NCI-H1694 (cell line): Measurements from ENCODE around the gene TNRC6B.

ENCODE experiments used
- DNase-seq: peaks from one replicate; lab custom pipeline; 2025; lab: John Stamatoyannopoulos, UW

Gene TNRC6B

DNA sequence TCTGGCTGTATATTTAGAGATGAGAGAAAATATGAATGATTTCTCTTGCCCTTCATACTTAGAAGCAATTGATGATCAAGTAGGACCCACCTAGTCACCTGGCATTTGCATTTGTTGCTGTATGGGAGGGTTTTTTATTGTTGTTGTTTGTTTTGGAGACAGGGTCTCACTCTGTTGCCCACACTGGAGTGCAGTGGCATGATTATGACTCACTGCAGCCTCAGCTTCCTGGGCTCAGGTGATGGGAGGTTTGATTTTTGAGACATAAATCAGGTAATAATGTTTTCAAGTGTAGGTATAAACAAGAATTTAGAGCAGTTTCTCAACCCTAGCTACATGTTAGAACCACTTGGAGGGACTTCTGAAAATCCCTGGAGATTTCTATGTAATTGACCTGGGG is 63.0 kb downstream of the TNRC6B start:
- no peak for DNase-seq

DNA sequence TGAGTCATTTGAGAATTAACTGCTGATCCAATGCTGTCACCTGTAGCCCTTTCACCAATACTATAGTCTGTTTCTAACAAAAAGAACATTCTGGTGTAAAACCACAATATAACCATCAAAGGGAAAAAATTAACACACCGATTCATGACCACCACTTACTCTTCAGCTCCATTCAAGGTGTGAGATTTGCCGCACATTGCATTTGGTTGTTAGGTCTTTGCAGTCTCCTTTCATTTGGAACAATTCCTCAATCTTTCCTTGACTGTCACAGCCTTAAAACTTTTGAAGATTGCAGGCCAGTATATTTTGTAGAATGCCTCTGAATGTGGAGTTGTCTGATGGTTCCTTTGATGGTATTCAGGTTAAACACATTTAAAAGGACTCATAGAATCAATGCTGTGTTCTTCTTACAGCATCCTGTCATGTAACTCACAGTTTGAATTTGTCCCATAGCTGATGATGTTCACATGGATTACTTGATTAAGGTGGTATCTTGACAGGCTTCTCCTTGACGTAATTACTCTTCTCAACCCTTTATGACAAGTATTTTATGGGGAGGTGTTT is 63.6 kb downstream of the TNRC6B start:
- DNase-seq: no peak

DNA sequence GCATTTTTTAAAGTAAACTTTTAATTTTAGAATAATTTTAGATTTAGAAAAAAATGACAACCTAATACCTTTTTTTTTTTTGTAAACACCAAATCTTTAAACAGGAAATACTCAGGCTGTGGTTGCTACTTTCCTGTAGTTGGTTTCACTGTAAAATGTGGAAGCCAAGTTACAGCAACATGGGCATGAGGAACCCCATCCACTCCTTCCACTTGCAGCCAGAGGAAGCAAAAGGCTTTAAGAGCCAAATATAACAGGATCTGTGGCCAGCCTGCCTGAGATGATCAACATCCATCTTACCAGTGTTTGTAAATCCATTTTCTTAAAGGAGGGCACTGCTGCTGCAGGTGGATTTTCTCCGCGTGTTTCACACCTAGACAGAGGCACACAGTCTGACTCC is 66.2 kb downstream of the TNRC6B start:
- no peak for DNase-seq

DNA sequence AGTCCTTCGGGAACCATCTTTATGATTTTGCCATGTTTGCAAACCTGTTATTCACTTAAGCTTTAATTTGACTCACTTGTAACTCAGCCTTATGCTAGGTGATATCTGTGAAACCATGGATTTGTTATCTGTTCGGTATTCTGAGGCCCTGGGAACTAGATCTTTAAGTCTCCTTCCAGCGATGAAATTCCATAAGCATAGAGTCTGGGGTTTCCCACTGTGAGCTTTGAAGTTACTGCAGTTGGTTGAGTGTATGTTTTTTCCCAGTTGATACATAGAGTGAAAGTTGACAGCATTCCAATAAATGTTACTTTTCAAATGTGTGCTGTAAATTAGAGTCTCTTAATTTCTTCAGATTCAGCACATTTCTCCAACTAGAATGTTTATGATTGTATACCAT is 66.9 kb downstream of the TNRC6B start:
- DNase-seq: no peak

DNA sequence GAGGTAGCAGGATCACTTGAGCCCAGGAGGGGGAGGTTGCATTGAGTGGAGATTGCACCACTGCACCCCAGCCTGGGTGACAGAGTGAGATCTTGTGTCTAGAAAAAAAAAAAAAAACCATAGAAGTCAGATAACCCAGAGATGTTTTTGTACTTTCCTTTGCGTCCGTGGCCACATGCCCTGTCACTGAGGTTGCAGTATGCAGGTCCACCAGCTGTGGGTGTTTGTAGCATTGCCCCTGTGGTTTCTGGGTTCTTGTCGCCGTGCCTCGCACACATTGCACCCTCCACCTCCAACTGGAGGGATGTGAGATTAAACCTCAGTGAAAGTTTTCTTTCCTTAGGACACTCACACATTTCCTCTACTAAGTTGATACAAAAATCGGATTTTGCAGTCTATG is 70.3 kb downstream of the TNRC6B start:
- DNase-seq: no peak

DNA sequence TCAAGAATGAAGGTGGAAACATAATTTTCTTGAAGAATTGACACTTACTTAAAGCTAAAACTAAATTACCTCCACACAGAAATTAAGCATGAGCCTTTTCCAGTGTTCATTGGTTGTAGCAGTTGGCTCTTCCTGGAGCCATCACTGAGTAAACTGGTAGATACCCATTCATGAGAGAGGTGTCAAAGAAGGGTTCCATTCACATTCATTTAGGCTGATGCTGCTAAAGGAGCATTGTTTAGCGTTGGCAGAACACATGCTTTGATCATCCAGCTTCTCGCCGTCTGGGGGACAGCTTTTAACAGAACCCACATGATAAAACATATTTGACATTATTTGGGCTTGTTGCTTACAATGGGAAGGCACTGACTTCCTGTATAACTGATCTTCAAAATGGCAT is 71.6 kb downstream of the TNRC6B start:
- no peak for DNase-seq

DNA sequence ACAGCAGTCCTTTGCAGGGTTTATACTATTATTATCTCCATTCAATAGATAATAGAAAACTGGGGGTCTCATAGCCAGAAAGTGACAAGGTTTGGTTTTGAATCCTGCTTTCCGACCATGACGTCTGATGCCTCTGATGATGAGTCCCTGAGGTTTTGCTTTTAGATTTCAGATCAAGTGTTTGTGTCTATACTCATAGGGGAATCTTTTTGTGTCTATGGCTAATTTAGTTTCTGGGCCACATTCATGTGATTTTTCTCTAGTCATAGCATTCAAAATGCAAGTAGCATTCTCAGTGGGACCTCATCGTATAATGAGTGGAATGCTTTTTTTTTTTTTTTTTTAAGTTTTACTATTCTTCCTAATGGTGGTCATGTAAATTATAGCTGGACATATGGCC is 72.9 kb downstream of the TNRC6B start:
- DNase-seq: no peak

DNA sequence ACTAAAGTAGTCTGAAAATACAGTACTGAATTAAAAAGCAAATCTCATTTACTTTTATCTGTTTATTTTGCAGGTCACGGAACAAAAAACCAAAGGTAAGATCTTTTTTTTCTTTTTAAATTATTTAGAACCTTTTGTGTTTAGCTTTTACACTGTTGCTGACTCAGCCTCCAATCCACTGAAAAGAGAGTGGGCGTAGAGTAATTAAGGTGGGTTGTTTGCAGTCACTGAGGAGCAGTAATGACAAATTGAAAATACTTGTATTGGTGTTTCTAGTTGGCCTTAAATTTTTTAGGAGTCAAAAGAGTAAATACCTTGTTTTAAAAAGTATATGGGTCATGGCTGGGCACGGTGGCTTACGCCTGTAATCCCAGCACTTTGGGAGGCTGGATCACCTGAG is 73.4 kb downstream of the TNRC6B start:
- no peak for DNase-seq

DNA sequence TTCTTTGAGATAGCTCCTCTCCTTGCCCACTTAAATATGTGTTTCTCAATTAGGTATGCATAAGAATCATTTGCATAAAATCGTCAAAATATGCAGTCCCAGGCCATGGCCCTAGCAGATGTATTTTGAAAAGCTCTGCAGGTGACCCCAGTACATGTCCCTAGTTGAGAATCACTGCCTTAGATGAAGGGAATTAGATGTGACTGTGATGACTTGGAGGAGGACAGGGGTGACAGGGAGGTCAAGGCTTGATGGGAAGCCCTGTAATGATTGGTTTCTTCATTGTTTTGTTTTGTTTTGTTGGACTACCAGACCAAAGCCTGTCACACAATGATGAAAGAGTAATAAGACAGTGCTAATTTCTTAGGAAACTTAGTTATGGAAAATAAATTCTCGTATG is 74.4 kb downstream of the TNRC6B start:
- no peak for DNase-seq

DNA sequence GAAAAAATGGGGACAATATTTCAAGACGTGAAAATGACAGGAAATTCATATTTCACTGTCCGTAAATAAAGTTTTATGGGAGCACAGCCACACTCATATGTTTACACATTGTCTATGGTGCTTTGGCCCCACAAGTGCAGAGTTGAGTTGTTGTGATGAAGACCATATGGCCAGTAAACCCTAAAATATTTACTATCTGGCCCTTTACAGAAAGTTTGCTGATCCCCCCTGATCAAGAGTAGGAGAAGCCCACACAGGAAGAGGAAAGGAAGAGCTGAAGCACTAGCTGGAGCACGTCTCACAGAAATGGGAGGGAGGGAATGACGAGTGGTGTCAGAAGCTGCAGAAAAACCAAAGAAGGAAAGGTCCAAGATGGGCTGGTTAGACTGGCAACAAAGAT is 78.8 kb downstream of the TNRC6B start:
- DNase-seq: no peak

DNA sequence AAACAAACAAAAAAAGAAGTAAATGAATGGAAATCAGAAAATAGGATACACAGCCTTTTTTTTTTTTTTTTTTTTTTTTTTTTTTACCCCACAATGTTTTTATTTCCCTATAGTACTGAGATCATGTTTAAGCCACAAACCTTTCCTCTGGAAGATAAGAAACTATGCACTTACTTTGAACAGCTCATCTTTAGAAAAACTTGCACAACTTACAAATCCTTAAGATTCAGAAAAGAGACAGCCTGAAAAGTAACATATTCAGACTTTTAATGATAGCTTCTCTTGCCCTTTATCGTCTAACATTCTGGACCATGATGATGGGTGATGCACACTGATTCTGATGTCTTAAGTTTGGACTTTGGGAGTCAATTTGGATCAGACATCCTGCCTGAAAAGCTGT is 80.3 kb downstream of the TNRC6B start:
- no peak for DNase-seq

DNA sequence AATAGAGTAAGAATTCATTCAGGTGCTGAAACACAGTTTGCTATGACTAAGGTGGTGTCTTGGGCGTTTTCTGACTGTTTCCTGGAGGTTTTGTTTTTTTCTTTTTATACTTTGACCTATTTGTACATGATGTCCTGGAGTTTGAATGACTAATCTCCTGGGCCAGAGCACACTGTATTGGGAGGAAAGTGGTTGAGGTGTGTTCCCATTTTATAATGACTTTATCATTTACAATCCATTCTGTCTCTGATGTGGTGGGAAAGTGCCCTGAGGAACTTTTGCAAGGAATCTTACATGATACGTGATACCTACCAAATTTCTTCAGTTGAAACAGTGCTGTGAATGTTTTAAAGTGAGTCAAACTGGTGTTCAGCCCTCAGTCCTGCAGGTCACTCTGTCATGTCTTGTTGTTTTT is 80.8 kb downstream of the TNRC6B start:
- no peak for DNase-seq

DNA sequence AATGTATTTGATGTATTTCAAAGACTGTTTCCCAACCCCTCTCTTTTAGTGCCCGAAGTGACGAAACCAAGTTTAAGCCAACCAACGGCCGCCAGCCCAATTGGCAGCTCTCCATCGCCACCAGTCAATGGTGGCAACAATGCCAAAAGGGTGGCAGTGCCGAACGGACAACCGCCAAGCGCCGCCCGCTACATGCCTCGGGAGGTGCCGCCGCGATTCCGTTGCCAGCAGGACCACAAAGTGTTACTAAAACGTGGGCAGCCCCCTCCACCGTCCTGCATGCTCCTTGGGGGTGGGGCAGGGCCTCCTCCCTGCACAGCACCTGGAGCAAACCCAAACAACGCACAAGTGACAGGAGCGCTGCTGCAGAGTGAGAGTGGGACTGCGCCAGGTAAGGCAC is 84.1 kb downstream of the TNRC6B start:
- no peak for DNase-seq

DNA sequence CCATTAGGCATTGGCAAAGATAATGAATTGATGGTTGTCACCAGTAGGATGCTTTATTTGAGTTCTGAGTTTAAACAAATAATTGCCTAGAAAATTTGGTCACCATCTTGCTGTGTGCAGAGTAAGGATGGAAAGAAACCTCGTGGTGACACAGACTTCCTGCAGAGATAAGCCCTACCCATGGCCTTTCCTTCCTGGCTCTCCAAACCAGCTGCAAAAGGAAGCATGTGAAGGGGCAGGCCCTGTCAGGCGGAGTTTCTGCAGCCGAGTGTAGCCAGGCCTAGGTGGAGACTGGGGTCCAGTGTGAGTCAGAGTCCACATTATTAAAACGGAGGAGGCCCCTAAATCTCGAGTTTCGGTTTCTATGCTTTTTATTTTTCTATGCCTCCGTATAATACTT is 85.5 kb downstream of the TNRC6B start:
- no peak for DNase-seq

DNA sequence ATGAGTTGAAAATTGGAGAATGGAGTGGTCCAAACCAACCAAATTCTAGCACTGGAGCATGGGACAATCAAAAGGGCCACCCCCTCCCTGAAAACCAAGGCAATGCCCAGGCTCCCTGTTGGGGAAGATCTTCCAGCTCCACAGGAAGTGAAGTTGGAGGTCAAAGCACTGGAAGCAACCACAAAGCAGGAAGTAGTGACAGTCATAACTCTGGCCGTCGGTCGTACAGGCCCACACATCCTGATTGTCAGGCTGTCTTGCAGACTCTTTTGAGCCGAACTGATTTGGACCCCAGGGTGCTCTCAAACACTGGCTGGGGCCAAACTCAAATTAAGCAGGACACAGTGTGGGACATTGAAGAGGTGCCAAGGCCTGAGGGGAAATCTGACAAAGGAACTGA is 88.1 kb downstream of the TNRC6B start:
- no peak for DNase-seq

DNA sequence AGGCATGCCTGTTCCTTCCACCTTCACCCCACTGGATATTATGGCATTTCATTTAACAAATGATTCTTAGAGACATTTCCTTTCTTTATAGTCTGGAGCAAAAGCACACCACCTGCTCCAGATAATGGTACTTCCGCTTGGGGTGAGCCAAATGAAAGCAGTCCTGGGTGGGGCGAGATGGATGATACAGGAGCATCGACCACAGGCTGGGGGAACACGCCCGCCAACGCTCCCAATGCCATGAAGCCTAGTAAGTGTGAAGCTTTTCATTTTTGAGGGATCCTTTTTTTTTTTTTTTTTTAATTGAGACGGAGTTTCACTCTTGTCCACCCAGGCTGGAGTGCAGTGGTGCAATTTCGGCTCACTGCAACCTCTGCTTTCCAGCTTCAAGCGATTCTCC is 92.3 kb downstream of the TNRC6B start:
- DNase-seq: no peak

DNA sequence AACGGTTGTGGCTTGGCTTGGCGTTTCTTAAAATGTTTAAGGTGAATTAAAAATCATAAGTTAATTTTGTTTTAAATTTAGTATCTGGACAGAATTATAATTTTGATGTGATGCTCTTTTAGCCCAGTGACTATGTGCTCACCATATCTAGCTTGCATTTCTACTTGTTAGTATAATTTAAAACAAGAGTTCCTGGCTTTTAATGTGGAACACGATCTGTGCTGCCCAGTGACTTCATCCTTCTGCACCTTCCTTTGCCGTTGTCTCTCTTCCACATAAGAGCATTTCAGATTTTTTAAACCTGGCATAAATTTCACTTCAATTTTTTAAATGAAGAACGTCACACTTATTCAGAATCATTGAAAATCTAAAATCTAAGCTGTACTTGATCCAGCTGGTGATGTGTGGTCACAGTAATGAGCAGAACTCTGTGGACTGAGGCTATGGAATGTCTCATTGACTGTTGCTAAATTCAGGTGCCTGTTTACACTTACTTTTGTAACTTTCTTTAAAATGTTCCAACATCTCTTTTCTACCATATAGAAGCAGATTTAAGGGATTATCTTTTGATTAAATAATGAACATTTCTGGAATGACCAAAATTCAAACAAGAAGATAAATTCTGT is 93.1 kb downstream of the TNRC6B start:
- no peak for DNase-seq

DNA sequence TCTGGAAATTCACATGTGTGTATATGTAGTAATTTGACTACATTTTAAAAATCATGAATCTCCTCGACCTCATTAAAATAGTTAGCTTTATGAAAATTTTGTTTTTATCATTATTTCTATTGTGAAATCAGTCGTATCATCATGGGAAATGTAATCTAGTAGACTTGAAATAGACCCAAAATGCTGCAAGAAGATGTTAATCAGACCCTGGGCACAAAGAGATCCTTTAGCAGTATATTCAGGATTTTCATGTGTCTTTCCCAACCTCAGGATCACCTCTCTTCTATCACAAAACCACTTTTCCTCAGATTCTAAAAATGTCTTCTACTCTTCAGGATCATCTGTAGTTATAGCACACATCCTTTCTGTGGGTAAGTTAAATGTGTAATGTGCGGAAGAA is 93.7 kb downstream of the TNRC6B start:
- DNase-seq: no peak

DNA sequence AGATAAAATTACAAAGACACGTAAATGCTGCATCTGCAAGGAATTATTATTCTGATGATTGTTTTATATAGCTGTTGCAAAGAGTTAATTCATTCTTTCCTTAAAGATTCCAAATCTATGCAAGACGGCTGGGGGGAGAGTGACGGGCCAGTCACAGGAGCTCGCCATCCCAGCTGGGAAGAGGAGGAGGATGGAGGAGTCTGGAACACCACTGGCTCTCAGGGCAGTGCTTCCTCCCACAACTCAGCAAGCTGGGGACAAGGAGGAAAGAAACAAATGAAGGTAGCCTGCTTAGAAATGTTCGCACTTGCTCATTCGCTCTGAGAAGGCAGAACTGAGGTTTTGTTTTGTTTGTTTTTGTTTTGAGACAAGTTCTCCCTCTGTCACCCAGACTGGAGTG is 95.6 kb downstream of the TNRC6B start:
- DNase-seq: no peak

DNA sequence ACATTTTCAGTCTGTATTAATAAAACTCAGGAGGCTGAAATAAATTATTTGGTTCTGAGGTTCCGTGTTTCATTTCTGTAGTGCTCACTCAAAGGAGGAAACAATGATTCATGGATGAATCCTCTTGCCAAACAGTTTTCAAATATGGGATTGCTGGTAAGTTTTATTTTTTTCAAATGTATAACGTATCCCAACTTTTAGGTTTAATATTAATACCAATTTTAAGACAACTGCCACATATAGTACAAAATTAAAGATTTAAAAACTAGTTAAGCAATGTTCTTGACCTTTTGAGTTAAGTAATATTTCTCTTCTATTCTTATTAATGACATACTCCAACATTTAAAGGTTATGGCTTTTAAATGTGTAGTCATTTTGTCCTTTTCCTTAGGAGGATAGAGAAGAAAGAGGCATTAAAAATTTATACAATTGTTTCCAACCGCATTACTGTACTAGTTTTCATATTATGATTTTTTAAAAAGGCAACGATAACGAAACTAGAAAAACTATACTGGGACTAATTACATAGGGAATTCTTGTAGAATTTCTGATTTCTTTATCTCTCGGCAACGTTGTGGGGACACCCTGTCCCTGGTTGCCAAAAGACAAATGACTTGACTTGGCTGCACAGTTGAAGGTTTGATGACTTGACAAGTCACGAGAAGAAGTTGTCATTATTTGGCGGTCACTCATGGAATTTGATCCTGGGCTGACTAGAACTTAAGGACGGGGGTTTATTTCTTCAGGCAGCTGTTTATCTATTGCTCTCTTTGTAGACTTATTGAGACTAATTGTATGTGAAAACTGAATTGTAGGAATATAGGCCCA is 99.5 kb downstream of the TNRC6B start:
- DNase-seq: no peak

DNA sequence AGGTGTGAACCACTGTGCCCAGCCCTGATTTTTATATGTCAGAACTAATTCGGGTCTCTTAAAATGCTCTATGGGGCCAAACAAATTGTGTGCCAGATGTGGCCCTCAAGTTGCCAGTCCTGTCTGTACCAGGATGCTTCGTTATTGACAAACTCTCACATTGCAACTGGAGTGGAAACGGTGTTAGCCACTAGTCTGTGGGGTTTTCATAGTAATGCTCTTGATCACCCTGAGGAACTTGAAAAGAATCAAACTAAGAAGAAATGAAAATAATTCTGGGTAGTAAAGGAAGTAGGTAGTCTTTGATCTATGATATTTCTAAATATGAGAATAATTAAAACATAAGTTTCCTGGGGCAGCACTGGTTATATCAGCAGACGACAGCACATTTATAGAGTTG is 101.3 kb downstream of the TNRC6B start:
- no peak for DNase-seq

DNA sequence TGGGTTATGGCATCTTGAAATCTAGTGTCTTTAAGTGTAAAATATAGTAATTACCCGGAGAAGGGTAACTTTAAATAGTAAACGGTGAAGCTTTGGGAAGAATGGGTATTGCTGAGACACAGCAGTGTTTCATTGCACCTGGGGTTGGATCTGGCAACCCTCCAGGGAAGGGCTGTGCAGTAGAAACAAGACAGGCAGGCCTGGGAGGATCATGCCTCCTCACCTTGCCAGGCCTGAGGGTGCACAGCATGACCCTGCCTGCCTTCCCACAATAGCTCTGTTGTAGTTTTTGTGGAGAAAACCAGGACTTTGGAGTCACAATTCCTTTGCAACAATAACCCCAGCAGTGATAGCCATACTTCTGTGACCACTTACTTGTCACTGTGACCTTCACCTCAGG is 104.0 kb downstream of the TNRC6B start:
- DNase-seq: no peak

DNA sequence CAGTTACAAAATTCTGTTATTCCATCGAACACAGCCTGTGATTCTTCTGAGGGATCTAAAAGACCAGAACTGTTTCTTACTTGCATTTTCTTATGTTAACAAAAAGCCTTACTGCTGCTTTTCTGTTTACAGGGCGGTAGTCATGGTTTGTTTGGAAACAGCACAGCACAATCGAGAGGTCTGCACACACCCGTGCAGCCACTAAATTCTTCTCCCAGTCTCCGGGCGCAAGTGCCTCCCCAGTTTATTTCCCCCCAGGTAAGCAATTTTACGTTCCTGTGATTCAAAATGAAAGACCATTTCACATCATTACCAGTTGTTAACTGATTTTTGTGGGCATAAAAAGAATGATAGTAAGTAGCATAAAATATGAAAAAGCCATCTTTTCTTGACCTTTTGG is 107.8 kb downstream of the TNRC6B start:
- DNase-seq: no peak

DNA sequence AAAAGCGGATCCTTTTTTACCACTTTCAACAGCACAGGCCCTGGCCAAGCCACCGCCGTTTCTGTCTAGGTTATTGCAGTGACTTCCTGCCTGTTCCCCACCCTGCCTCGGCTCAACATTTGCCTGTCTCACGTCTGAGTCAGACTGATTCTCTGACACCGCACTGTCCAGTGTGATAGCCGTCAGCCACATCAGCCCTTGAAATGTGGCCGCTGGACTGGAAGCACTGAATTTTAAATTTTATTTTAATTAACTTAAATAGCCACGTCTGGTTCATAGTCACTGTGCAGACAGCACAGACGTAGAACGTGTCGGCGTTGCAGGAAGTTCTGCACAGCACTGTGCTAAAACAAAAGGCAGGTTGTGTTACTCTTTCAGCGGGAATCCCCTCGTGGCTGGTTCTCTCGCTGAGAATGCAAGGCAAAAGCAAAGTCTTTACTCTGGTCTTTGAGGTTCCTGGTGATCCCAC is 112.3 kb downstream of the TNRC6B start:
- no peak for DNase-seq
